ENCODE measurements around the gene CCDC182.

DNA sequence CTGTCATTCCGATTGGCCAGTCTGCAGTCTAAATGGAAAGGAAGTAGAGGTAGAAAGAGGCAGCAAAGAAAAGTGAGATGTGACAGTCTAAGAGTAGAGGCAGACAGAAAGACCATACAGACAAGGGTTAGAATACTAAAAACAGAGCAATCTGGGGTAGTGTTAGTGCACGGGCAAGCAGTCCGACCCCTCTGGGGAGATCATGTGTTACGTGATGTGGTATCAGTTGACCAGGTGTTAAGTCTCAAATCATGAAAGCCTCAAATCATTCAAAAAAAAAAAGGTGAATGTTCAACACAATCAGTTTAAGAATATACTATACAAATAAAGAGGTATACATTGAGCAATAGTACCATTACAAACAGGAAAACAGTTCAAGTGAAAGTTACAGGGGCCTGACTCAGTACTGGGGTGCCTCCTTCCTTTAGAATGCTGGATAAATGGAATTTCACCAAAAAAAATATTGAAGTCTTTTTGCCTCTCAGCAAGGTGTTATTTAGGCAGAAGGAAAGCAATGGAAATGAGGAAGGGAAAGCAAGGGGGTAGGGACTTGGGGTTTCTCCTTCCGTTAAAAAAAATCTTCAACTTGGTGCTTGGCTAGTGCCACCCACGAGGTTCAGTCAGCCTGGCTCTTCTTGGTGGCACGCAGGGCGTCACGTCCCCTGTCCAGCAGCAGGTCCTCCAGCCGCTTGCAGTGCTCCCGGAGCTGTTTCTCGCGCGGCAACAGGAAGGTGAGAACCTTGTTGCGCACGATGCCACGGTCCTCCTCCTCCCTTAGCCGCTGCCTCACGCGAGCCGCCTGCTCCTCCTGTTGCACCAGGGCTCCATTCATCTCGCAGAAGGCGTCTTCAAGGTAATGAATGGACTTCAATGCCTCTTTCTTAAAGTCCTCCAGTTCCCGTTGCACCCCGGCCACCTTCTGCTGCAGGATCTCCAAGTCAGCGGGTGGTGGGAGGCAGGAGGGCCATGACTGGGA, 616 bp downstream of the CCDC182 start:
- TF ChIP-seq CTCF (IDR thresholded peaks at IDR 0.05; ENCODE audit: borderline replicate concordance, extremely low read depth, low read length, poor library complexity, severe bottlenecking): no peak
- no peak for TF ChIP-seq EZH2 (IDR thresholded peaks at IDR 0.05; ENCODE audit: borderline replicate concordance, low read depth, low read length, severe bottlenecking)

All from DND-41 (cell line).